ENCODE results near the gene CEMIP2.

The CEMIP2 gene

DNA sequence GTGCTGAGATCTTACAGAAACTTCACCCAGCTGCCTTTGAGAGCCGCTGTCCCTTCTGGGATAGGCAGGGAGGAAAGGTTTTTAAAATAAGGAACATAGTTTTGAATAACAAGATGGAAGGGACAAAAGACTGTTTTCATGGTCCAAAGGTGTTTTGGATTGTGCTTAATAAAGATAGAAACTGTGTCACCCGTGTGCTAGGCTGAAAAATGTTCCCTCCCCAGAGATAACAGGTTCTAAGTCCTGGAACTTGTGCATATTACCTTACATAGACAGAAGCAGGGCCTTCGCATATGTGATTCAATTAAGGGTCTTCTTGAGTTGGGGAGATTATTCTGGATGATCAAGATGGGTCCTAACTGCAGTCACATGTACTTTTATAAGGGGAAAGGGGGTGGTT, 1.9 kb upstream of the CEMIP2 start:
- no peak overlapping the region for H3K4me3 ChIP-seq (ENCODE audit: low read depth, low read length)

DNA sequence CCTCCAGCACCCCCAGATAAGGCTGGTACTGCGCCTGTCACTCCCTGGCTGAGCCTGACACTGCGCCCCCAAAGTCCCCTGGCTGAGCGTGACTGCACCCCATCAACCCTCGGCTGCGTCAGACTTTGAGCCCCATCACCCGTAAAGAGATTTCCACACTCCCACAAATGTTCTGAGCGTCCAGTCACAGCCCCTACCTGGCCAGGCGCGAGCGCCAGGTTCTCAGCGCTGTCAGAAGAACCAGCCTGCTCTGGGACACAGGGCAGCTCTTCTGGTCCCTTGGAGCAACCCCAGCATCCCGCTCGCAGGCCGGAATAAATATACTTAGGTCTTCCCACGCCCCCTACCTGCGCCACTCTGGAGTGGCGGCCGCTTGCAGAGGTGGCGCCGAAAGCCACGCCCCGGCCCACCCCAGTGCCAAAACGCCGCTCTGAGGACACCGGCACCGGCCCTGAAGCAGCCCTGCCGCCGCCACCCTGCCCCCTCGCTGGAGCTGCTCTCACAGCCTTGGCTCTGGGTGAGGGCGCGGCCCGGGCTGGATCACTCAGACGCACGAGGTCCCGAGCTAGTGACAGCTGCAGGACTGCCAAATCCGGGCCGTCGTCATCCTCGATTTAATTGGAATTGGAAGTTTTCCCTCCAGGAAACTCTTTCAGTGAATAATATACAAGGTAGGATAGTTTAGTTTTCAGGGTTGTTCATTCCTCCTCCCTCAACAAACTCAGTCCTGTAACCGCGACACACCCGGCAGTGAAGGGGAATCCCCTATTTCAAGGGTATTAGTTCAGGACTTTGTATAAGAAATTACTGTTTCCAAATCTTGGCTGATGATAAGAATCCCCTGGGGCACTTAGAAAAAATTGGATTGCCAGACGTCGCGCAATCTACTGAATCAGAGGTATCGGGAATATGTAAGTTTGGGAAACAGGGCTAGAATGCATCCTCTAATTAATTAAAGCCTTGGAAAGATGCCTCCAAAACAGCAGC, 1.2 kb upstream of the CEMIP2 start:
- H3K4me3 ChIP-seq (ENCODE audit: low read depth, low read length), result peak overlapping the region; percentile 47

DNA sequence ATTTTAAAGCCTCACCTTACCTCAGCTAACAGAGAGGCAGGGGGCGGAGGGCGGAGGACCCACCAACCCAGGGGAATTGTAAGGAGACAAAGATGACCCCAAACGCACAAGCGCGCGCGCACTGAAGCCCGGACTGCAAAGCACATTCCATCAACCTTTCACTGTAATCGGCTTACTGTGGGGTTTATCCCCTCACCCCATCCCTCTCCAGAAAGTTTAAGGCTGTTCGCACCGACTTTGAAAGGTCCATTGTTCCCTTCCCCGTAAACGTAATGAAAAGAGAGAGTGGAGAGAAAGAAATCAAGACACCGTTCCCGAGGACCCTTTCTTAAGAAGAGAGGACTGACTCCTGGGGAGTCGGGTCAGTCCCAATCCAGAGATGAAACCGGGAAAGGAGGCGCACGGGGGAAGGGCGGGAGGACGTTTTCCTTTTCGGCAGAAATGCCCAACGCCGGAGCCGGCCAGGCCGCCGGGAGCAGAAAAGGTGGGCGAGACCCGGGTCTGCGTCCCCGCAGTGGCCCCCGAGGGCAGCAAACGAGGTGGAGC, 464 bp downstream of the CEMIP2 start:
- H3K4me3 ChIP-seq (ENCODE audit: low read depth, low read length), result peak overlapping the region; percentile 89

GRCh38 chr9:71767163-71767775, 1.0 kb downstream of the CEMIP2 start:
- H3K4me3 ChIP-seq (ENCODE audit: low read depth, low read length), result peak overlapping the region; percentile 89

DNA sequence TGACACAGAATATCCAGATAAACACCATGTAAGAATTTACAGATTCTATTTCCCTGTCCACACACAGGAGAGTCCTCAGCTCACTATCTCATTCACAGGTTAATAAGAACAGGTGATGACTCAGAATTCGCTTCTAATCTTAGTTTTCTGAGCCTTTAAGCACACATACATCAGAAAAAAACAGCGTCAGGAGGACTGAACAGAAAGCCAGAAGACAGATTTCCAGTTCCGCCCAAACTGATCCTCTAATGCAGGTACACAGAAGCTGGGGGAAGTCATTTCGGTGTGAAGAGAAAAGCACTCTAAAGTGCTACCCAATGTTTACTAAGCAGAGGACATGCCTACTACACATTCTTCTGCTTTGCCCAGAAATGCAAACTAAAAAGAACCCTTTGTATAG, 1.6 kb downstream of the CEMIP2 start:
- H3K4me3 ChIP-seq (ENCODE audit: low read depth, low read length), result peak overlapping the region; percentile 89

DNA sequence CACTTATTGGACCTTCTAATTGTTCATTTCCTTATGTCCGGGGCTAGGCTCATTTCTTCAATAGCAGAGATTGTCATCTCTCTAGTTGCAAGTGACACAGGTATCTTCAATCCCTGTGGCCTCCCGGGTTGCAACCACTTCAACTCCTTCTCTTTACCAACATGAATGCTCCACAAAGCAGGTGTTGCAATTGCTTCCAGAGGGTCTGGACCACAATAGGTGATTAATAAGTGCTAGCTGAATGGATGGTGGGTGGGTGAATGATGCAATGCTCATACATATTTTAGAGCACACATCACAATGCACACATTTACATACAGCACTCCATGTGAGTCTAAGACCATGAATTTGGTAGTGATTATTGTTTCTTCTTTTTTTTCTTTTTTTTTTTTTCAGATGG, 2.6 kb downstream of the CEMIP2 start:
- no peak overlapping the region for H3K4me3 ChIP-seq (ENCODE audit: low read depth, low read length)

DNA sequence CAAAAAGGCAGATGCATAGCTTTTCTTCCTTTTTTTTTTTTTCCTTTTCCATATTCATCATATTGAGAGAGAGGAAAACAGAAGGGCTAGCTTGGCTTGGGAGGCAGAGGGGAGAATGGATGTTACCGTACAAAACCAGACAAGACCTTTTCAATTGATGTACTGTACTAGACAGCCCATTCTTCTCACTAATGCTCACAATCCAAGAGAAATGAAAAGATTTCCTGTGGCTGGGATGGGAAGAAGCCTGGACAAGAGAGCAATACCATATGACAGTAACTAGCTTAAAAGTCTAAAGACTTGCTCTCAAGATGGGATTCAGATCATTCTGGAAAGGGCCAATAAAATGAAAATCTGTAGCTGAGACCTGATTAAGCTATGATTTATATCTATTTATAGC, 3.4 kb downstream of the CEMIP2 start:
- no peak overlapping the region for H3K4me3 ChIP-seq (ENCODE audit: low read depth, low read length)

GRCh38 chr9:71764463-71764862, 3.9 kb downstream of the CEMIP2 start:
- H3K4me3 ChIP-seq (ENCODE audit: low read depth, low read length), result no peak overlapping the region

DNA sequence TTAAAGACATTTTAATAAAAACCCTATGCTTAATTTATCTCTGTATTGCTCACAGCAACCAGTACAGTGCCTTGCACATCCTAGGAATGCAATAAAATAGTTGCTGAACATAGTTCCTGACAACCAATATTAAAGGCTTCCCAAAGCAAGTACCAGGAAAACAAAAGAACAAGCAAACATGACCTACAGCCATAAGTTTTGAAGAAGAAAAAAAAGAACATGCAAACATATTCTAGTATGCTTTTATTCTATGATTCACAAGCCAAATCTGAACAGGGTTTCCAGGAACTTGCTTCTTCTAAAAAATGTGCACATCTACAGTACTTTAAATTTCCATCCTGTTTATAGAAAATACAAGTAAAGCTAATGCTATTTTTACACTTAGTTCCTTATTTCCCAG, 4.5 kb downstream of the CEMIP2 start:
- no peak overlapping the region for H3K4me3 ChIP-seq (ENCODE audit: low read depth, low read length)

- no peak overlapping the region for H3K4me3 ChIP-seq (ENCODE audit: low read depth, low read length)
Measured at GRCh38 chr9:71762900-71763653, 5.2 kb downstream of the CEMIP2 start.

DNA sequence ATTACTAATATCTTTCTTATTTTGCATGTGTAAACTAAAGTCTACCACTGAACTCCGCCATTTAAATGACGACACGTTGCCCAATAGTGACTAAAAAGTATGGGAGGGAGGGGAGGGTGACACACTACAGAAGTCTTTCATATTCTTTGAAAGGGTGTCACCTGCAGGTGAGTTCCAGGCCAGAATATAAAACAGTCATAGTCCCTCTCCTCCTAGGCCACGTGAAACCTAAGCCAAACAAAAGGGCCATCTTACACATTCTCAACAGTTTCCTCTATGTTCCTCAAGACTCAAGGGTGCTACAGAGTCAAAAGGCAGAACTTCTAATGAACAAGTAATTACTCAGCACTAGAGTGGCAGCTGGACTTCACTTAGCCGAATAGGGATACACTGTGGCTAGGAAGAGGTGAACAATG, 6.4 kb downstream of the CEMIP2 start:
- H3K4me3 ChIP-seq (ENCODE audit: low read depth, low read length), result no peak overlapping the region

DNA sequence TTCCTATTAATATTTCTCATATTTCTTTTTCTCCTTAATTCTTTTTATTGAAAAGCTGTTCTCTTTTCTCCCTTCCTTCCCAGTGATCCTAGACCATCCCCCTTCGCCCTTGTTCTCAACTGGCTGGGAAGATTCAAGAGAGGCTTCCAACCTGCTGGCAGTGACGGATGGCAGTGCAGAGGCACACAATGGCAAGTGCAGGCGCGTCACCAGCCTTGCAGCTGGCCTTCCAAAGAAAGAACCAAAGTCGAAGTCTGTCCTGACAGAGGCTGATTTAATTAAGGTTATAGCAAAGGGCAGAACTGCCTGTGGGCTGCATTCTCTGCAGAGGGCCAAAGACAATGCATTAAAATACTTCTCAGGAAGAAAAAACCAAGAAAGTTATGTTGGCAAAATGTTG, 7.4 kb downstream of the CEMIP2 start:
- no peak overlapping the region for H3K4me3 ChIP-seq (ENCODE audit: low read depth, low read length)

- peak overlapping the region; percentile 0 for H3K4me3 ChIP-seq (ENCODE audit: low read depth, low read length)
Measured at GRCh38 chr9:71758785-71759184, 9.5 kb downstream of the CEMIP2 start.

GRCh38 chr9:71758277-71758676, 10.0 kb downstream of the CEMIP2 start:
- H3K4me3 ChIP-seq (ENCODE audit: low read depth, low read length), result no peak overlapping the region

DNA sequence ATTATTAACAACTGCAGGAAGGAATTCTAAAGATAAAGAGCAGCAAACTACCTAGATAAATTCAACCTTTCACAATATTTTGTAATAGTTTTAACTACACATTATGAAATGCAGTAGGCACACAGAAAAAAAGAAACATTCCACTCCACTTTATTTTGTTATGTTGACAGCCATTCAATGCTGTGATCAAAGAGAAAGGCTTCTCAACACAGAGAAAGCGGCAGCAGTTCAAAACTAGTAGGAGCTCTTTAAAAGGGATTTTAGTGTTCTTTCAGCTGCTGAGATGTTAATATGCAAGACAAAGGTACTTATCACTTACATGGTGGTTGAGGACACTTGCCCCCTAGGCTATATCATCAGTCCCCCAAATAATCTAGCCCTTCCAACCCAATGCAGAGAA, 11.6 kb downstream of the CEMIP2 start:
- no peak overlapping the region for H3K4me3 ChIP-seq (ENCODE audit: low read depth, low read length)

DNA sequence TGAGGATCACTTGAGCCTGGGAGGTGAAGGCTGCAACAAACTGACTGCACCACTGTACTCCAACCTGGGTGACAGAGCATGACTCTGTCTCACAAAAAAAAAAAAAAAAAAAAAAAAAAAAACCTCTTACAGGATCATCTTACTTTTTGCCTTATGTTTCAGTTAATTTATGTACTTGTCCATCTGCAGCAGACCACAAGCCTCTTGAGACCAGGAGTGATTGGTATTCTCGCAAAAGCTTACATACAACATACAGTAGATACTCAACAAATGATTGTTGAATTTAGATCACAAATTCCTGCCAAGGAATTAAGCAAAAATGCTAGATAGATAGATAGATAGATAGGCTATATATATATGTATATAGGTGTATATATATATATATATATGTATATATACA, 12.4 kb downstream of the CEMIP2 start:
- no peak overlapping the region for H3K4me3 ChIP-seq (ENCODE audit: low read depth, low read length)

GRCh38 chr9:71755230-71755629, 13.1 kb downstream of the CEMIP2 start:
- H3K4me3 ChIP-seq (ENCODE audit: low read depth, low read length), result no peak overlapping the region

- H3K4me3 ChIP-seq (ENCODE audit: low read depth, low read length), result no peak overlapping the region
Measured at GRCh38 chr9:71754151-71754550, 14.2 kb downstream of the CEMIP2 start.

DNA sequence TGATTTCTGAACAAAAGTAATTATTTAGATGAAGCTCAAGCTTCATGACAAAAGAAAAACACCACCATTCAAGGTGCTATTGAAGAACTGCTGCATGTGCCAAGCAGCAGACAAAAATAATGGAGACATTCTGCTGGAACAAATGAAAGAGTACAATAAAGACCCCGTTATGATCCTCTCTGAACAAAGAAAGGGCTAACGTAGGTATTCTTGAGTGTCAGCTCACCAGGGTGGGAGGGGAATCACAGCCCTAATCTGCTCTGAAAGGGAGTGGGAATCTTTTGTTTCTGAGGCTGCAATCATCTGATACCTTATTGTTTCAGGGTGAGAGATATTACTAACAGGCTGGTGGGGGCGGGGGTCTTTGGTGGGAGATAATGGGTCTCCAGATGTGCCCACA, 15.4 kb downstream of the CEMIP2 start:
- no peak overlapping the region for H3K4me3 ChIP-seq (ENCODE audit: low read depth, low read length)

DNA sequence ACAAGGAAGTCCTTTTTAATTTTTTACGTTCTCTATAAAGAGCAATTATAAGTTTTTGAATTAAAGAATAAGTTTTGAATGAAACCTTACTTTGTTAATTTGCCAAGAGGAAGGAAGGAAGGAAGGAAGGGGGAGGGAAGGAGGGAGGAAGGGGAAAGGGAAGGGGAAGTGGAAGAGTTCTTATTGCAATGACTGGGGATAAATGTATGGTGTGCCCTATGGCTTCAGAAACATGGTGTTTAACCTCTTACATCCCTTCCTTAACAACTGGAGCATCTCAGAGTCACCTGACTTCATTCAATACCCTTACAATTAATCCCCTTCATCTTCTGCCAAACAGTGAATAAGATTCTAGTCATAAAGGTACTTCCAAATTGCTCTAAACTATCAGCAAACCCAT, 16.0 kb downstream of the CEMIP2 start:
- H3K4me3 ChIP-seq (ENCODE audit: low read depth, low read length), result no peak overlapping the region

GRCh38 chr9:71748280-71748743, 20.0 kb downstream of the CEMIP2 start:
- no peak overlapping the region for H3K4me3 ChIP-seq (ENCODE audit: low read depth, low read length)
